ENCODE measurements around the gene IZUMO4. TPM values are rescaled to one million over a fixed set of nuclear protein-coding genes. Genes with fewer than 3 reads are reported as not detected.

IZUMO4 gene
- total RNA-seq, 1 donor from 2014 or later = 0.99 TPM

- no peak for DNase-seq (ENCODE audit: extremely low read depth, low read depth, low spot score)
Observed at GRCh38 chr19:2142173-2142829, 45.6 kb downstream of the IZUMO4 start.

- no peak for DNase-seq (ENCODE audit: extremely low read depth, low read depth, low spot score)
Observed at GRCh38 chr19:2144190-2144589, 47.5 kb downstream of the IZUMO4 start.

- DNase-seq (ENCODE audit: extremely low read depth, low read depth, low spot score) = no peak
Observed at GRCh38 chr19:2145831-2146241, 49.1 kb downstream of the IZUMO4 start.

GRCh38 chr19:2148482-2149135 is 51.9 kb downstream of the IZUMO4 start:
- no peak for DNase-seq (ENCODE audit: extremely low read depth, low read depth, low spot score)

Other genes starting within 250 kb of the IZUMO4 start
- gene REXO1, start 248.4 kb upstream of the IZUMO4 start, total RNA-seq = 19.2 and 40.0 TPM in 2 replicates
- 25.1 and 35.6 TPM in 2 replicates for gene KLF16, start 233.3 kb upstream of the IZUMO4 start, total RNA-seq
- 188 and 224 TPM in 2 replicates for gene ABHD17A, start 211.4 kb upstream of the IZUMO4 start, total RNA-seq
- gene ADAT3, start 191.5 kb upstream of the IZUMO4 start, total RNA-seq = 4.8 and 8.2 TPM in 2 replicates
- 115 and 140 TPM in 2 replicates for gene SCAMP4, start 191.5 kb upstream of the IZUMO4 start, total RNA-seq
- 63.8 and 102 TPM in 2 replicates for gene CSNK1G2, start 155.7 kb upstream of the IZUMO4 start, total RNA-seq
- gene BTBD2, start 81.2 kb upstream of the IZUMO4 start, total RNA-seq = 80.6 and 82.3 TPM in 2 replicates
- gene MKNK2, start 45.7 kb upstream of the IZUMO4 start, total RNA-seq = 113 TPM in 2 replicates
- 60.3 and 72.4 TPM in 2 replicates for gene MOB3A, start 589 bp upstream of the IZUMO4 start, total RNA-seq
- gene AP3D1, start 54.7 kb downstream of the IZUMO4 start, total RNA-seq = 128 and 195 TPM in 2 replicates
- gene DOT1L, start 67.0 kb downstream of the IZUMO4 start, total RNA-seq = 10.9 and 25.5 TPM in 2 replicates
- gene PLEKHJ1, start 139.4 kb downstream of the IZUMO4 start, total RNA-seq = 68.1 and 69.8 TPM in 2 replicates
- gene SF3A2, start 139.9 kb downstream of the IZUMO4 start, total RNA-seq = 45.9 and 90.2 TPM in 2 replicates
- gene AMH, start 152.4 kb downstream of the IZUMO4 start, total RNA-seq = 1.4 and 2.1 TPM in 2 replicates
- gene JSRP1, start 159.5 kb downstream of the IZUMO4 start, total RNA-seq = 0.23 and 0.48 TPM in 2 replicates
- gene PEAK3, start 185.3 kb downstream of the IZUMO4 start, total RNA-seq = 0.05 TPM in 1 of 2 replicates, not detected in the other
- not detected in 2 replicates for gene LINGO3, start 211.2 kb downstream of the IZUMO4 start, total RNA-seq
- 128 and 231 TPM in 2 replicates for gene LSM7, start 231.7 kb downstream of the IZUMO4 start, total RNA-seq
- 32.5 and 58.5 TPM in 2 replicates for gene SPPL2B, start 231.8 kb downstream of the IZUMO4 start, total RNA-seq

Measured in glomerular endothelial cell (primary cell).